ENCODE data around the gene CAPN12.
"Not testable (repeated sequence)": the region's sequence is repeated elsewhere in the genome, so short reads cannot be mapped to it uniquely, and the experiment has no call there.

The CAPN12 gene, protein sequence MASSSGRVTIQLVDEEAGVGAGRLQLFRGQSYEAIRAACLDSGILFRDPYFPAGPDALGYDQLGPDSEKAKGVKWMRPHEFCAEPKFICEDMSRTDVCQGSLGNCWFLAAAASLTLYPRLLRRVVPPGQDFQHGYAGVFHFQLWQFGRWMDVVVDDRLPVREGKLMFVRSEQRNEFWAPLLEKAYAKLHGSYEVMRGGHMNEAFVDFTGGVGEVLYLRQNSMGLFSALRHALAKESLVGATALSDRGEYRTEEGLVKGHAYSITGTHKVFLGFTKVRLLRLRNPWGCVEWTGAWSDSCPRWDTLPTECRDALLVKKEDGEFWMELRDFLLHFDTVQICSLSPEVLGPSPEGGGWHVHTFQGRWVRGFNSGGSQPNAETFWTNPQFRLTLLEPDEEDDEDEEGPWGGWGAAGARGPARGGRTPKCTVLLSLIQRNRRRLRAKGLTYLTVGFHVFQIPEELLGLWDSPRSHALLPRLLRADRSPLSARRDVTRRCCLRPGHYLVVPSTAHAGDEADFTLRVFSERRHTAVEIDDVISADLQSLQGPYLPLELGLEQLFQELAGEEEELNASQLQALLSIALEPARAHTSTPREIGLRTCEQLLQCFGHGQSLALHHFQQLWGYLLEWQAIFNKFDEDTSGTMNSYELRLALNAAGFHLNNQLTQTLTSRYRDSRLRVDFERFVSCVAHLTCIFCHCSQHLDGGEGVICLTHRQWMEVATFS

DNA sequence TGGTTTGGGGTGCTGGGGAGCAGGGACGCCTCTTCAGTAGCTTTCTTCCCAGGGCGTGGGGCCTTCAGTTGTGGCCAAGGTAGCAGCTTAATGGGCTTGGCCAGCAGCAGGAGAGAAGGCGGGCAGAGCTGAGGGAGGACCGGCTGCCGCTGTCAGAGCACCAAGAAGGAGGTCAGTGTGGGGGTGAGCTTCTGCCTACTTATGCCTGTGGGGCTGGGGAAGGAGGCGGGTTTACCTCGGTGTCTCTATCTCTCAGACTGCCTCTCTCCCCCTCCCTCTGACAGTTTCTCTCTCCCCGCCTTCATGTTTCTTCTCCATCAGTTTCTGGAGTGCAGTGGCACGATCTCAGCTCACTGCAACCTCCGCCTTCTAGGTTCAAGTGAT, at the start of gene CAPN12:
Gene CAPN12, minus strand, starts transcription at position 177 of the 384 bp plus-strand sequence. CDS start 309 bp downstream, outside the sequence.
- DNase-seq (ENCODE audit: low spot score) = no peak

DNA sequence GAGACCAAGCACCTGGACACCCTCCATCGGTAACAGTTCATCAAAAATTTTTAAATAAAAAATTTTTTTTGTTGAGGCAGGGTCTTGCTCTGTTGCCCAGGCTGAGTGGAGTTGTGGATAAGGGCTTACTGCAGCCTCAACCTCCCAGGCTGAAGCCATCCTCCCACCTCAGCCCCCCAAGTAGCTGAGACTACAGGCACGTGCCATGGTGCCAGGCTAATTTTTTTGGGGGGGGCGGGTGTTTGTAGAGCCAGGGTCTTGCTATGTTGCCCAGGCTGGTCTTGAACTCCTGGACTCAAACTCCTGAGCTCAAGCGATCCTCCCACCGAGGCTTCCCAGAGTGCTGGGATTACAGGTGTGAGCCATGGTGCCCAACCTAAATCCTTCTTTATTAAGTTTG, 49.4 kb upstream of the CAPN12 start:
- DNase-seq (ENCODE audit: low spot score) = no peak

DNA sequence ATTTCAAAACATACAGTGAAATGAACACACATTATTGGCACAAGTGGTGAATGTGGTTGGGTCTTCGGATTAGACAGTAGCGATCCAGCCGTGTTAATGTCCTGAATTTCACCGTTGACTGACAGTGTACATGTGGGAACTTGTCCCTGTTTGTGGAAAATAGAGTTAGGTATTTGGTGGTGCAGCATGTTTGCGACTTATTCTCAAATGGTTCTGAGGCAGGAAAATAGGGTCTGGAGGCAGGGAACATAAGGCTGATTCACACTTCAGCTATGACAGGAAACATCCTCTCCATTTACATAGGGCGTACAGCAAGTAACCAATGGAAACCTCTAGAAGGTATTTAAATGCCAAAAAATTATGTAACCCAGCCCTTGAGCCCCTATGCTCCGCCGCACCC, 48.9 kb upstream of the CAPN12 start:
- DNase-seq (ENCODE audit: low spot score) = no peak

DNA sequence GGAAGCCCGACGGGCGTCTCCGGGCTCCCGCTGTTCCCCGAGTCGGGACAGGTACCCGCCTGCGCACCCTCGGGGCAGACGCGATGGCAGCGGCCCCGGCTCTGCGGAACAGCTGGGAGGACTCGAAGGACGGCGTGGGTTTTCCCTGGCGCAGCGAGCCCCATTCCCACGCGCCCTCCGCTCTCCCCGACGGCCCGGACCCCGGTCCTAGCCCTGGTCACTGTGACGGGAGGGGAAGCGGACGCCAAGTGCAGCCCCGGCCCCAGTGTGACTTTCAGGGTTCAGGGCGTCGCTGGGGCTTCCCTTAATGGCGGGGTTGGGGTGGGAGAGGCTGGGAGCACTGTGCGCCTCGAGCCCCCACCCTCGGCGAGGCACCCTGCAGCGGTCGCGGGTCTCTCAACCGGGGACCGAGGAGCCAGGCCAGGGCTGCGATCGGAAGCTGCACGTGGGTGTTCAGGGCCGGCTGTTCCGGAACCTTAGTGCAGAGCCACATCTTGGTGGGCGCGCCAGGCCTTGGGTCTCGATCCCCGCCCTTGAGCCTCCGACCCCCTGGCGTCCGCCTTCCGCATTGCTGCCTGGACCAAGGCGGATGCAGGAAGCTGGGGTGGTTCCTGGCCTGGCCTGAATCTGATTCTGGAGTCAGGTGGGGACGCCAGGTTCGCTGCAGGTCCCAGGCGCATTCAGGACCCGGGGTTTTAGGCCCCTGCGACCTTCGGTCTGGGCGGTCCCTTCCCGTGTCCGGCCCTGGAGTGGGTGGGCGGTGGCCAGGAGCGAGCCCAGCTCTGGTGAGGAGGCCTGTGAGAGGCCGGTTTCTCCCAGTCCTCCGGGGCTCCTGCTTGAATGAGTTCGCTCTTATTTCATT, 48.2 kb upstream of the CAPN12 start:
- peak; percentile 23 for DNase-seq (ENCODE audit: low spot score)

DNA sequence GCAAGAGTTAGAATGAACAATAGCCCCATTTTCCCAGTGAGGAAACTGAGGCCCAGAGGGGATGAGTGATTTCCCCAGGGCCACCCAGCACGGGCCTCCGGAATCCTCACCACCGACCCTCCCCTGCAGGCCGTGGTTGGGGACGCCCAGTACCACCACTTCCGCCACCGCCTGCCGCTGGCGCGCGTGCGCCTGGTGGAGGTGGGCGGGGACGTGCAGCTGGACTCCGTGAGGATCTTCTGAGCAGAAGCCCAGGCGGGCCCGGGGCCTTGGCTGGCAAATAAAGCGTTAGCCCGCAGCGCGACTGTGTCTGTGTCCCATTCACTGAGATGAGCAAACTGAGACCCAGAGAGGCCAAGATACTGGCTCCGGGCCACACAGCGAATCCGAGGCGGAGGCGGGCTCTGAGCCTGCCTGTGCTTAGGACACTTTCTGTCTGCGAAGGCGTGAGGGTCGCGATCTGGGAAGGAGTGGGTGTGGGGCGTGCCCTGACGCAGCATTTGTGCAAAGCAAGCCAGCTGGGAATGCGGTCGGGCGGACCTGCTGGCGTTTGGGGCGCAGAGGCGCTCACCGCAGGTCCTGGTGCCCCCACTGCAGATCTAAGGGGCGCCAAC, 47.3 kb upstream of the CAPN12 start:
- not testable (repeated sequence) for DNase-seq (ENCODE audit: low spot score)

DNA sequence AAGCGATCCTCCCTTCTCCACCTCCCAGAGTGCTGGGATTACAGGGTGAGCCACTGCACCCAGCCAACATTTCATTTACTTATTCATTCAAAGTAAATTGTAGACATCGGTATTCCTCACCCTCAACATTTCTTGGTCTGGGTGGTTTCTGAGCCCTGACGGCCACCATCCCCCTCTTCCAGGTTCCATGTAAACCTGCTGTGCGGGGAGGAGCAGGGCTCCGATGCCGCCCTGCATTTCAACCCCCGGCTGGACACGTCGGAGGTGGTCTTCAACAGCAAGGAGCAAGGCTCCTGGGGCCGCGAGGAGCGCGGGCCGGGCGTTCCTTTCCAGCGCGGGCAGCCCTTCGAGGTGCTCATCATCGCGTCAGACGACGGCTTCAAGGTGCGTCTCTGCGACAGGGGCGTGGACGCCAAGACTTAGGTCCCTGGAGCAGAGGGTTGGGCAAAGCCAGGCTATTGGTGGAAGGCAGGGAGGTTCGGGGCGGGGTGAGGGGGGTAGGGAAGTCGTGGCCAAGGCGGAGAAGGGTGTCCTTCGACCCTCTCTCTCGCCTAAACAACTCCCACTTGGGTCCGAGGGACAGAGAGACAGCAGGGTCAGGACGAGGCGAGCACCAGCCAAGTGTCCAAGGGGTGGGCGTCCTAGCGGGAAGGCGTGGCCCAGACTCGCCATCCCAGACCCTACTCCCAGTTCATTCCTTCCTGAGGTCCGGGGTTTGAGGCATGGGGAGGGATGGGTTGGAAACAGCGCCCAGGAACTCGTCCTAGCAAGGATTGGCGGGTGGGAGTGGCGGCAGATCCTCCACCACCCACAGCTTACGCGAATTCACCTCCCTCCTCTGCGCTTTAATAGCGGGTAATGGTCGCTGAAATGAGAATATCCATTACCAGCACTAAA, 46.5 kb upstream of the CAPN12 start:
- DNase-seq (ENCODE audit: low spot score) = not testable (repeated sequence)

DNA sequence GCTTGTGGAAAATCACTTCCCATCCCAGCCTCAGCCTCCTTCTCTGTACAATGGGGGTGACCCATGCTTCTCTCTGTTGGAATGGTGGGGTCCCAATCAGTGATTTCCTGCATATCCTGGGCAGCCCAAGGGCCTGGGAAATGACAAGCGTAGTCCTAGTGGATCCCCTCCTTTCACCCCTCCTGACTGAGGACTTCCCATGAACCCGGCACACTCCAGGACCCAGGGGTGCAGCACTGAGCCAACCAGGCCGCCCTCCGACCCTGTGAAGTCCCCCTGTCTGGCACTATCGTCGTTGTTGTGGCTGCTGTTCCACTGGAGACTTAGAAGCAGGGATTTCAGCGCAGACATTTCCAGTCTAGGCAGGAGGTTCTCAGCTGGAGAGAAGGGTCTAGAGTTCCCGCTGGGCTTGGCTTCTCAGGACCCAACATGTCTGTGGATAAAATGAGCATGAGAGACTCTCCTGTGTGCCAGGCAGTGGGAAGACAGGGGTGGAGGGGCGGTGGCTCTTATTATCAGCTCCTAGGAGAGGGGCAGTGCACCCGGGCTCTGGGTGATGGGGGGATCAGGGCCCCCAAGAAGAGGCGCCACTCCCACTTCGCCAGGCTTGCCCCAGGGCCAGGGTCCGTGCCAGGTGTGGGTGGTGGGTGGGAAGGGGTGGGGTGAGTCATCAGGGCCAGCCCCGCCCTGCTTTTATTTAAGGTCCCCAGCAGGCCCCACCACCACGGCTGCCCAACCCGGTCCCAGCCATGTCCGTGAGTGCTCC, 44.4 kb upstream of the CAPN12 start, which contains the start of gene LGALS7B:
Gene LGALS7B, plus strand, starts transcription at position 723 of the 766 bp plus-strand sequence. Its CDS starts 27 bp downstream, at position 750.
- no peak for DNase-seq (ENCODE audit: low spot score)

DNA sequence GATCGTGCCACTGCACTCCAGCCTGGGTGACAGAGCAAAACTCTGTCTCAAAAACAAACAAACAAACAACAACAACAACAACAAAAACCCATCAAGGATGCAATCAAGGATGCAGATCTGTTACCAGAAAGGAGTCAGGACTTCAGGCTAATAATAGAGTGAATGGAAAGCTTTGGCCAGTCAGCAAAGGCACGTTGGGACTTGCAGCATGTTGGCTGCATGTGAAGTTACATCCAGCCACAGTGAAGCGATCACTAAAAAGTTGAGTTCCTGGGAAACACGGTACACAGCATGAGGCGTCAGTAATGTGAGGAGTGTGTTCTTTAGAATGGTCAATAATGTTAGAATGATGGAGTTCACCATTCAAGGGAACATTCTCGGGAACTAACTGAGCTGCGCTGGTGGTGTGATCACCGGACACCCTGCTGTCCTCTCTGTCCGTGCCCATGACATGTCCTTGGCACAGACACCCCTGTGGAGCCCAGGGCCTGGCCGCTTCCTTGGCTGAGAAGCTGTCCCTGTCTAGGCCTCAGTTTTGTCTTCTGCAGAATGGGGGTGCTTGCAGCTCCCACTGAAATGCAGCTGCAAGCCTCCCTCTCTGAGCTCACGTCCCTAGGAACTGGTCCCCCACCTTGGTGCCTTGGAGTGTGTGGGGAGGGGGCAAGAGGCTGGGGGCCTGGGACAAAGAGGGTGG, 42.4 kb upstream of the CAPN12 start:
- DNase-seq (ENCODE audit: low spot score) = no peak

DNA sequence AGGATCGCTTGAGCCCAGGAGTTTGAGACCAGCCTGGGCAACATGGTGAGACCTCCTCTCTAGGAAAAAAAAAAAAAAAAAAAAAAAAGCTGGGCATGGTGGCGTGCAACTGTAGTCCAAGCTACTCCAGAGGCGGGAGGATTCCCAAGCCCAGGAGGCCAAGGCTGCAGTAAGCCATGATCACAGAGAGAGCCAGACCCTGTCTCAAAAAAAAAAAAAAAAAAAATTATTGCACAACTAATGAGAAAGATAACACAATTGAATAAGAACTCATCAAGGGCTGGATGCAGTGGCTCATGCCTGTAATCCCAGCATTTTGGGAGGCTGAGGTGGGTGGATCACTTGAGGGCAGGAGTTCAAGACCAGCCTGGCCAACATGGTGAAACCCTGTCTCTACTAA, 41.8 kb upstream of the CAPN12 start:
- DNase-seq (ENCODE audit: low spot score) = not testable (repeated sequence)

DNA sequence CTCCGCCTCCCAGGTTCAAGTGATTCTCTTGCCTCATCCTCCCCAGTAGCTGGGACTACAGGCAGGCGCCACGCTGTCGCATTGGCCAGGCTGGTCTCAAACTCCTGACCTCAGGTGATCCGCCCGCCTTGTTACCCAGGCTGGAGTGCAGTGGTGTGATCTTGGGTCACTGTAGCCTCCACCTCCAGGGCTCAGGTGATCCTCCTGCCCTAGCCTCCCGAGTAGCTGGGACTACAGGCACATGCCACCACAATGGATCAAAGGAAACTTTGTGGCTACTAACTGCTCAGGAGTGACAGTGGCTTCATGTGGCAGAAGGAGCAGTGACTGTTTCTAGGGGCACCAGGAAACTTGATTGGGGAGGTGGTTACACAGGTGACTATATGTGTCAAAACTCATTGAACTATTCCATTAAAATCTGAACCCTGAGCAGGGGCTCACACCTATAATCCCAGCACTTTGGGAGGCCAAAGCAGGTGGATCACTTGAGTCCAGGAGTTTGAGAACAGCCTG, 41.0 kb upstream of the CAPN12 start:
- no peak for DNase-seq (ENCODE audit: low spot score)

DNA sequence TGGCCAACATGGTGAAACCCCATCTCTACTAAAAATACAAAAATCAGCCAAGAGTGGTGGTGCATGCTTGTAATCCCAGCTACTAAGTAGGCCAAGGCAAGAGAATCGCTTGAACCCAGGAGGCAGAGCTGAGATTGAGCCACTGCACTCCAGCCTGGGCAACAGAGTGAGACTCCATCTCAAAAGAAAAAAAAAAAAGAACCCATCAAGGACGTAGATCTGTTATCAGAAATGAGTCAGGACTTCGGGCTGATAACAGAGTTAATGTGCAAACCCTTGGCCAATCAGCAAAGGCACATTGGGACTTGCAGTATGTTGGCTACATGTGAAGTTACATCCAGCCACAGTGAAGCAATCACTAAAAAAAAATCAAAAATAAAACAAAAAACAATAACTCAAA, 40.0 kb upstream of the CAPN12 start:
- no peak for DNase-seq (ENCODE audit: low spot score)

DNA sequence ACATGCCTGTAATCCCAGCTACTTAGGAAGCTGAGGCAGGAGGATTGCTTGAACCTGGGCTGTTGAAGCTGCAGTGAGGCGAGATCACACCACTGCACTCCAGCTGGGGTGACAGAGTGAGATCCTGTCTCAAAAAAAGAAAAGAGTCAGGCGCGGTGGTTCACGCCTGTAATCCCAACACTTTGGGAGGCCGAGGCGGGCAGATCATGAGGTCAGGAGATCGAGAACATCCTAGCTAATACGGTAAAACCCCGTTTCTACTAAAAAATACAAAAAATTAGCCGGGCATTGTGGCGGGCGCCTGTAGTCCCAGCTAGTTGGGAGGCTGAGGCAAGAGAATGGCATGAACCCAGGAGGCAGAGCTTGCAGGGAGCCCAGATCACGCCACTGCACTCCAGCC, 37.9 kb upstream of the CAPN12 start:
- not testable (repeated sequence) for DNase-seq (ENCODE audit: low spot score)

DNA sequence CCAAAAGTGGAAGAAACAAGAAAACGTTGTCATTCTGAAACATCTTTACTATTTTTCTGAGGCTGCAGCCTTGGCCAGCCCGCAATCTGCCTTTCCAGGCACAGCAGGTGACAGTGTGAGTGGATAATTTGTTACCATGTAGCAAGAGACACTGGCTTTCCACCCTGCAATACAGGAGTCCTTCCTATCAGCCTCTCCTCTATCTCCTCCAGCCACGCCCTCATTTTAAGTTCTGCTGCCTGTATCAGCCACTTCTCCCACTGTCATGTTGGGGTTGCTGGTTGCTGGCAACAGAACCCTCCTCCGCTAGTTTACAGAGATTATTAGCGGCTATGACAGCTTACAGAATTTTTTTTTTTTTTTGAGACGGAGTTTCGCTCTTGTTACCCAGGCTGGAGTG, 36.8 kb upstream of the CAPN12 start:
- DNase-seq (ENCODE audit: low spot score) = no peak

DNA sequence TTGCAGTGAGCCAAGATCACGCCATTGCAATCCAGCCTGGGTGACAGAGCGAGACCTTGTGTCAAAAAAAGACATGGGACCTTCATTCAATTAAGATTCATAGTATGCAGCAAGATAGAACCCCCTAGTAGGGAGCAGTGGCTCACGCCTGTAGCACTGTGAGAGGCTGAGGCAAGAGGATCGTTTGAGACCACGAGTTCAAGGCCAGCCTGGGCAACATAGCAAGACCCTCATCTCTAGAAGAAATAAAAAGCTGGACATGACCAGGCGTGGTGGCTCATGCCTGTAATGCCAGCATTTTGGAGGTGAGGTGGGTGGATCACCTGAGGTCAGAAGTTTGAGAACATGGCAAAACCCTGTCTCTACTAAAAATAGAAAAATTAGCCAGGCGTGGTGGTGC, 36.2 kb upstream of the CAPN12 start:
- no peak for DNase-seq (ENCODE audit: low spot score)

DNA sequence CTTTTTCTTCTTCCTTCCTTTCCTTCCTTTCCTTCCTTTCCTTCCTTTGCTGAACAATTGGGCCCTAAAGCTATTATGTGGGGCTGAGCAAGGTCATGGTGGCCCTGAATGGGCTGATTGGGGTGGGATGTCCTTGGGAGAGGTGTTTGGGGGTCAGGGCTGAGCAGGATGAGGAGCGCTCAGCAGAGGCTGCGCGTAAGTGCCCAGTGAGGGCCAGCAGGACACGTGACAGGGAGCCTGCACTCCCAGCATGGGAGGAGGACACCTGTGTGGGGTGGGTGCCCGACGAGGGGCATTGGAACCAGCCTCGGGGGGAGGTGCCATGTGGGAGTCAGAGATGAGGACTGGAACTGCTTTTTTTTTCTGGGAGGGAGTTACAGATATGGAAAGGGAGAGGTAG, 34.5 kb upstream of the CAPN12 start:
- DNase-seq (ENCODE audit: low spot score) = no peak

DNA sequence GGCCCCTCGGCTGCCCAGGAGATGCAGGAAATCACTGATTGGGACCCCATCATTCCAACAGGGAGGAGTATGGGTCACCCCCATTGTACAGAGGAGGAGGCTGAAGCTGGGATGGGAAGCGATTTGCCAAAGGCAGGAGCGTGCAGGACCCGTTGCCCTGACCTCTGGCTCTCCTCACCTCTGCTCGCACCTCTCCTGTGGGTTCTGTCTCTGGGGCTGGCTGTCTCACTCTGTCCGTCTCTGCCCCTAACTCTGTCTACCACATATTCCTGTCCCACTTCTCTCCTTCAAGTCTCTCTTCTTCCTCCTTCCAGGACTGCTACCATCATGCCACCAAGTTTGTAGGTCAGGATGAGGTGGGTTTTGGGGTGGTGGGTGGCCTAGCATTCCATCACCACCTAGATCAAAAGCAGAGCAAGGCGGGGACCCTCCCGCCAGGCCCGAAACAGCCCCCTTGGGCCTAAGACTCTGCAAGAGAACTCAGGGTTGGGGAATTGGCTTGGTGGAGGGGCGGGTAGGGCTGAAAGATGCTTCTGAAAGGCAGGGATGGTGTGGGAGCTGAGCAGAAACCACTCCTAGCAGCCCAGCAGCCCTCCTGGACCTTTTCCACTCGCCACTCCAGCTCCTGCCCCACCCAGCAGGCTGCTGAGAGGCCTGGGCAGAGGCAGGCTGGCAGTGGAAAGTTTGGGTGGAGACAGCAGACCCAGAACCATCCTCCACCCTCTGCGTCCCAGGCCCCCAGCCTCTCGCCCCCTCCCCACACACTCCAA, 30.1 kb upstream of the CAPN12 start:
- DNase-seq (ENCODE audit: low spot score) = no peak

DNA sequence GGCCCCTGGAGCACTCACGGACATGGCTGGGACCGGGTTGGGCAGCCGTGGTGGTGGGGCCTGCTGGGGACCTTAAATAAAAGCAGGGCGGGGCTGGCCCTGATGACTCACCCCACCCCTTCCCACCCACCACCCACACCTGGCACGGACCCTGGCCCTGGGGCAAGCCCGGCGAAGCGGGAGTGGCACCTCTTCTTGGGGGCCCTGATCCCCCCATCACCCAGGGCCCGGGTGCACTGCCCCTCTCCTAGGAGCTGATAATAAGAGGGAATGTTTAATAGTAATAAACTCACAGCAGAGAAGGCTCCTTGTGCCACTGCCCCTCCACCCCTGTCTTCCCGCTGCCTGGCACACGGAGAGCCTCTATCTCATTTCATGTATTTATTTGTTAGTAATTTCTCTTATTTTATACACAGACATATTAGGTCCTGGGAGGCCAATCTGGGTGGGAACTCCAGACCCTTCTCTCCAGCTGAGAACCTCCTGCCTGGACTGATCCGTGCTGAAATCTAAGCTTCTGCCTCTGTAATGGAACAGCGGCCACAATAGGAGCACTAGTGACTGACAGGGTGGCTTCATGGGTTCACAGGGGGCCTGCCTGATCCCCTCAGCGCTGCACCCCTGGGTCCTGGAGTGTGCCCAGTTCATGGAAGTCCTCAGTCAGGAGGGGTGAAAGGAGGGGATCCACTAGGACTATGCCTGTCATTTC, 29.3 kb upstream of the CAPN12 start, which contains the start of gene LGALS7:
Gene LGALS7, minus strand, starts transcription at position 49 of the 709 bp plus-strand sequence. Its CDS starts 25 bp downstream, at position 24.
- no peak for DNase-seq (ENCODE audit: low spot score)

DNA sequence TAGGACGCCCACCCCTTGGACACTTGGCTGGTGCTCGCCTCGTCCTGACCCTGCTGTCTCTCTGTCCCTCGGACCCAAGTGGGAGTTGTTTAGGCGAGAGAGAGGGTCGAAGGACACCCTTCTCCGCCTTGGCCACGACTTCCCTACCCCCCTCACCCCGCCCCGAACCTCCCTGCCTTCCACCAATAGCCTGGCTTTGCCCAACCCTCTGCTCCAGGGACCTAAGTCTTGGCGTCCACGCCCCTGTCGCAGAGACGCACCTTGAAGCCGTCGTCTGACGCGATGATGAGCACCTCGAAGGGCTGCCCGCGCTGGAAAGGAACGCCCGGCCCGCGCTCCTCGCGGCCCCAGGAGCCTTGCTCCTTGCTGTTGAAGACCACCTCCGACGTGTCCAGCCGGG, 27.3 kb upstream of the CAPN12 start:
- not testable (repeated sequence) for DNase-seq (ENCODE audit: low spot score)
